NCI-H748 treated with DMSO at 0.1 percent for 48 hours (cell line): ENCODE results near the gene KCND1.
A peak's percentile ranks its signal among the peaks of the same experiment; 100 is the strongest.
"Not testable (repeated sequence)": the region's sequence is repeated elsewhere in the genome, so short reads cannot be mapped to it uniquely, and the experiment has no call there.

Source experiments
- DNase-seq: peaks from one replicate; lab custom pipeline; 2025; lab: John Stamatoyannopoulos, UW

The KCND1 gene

DNA sequence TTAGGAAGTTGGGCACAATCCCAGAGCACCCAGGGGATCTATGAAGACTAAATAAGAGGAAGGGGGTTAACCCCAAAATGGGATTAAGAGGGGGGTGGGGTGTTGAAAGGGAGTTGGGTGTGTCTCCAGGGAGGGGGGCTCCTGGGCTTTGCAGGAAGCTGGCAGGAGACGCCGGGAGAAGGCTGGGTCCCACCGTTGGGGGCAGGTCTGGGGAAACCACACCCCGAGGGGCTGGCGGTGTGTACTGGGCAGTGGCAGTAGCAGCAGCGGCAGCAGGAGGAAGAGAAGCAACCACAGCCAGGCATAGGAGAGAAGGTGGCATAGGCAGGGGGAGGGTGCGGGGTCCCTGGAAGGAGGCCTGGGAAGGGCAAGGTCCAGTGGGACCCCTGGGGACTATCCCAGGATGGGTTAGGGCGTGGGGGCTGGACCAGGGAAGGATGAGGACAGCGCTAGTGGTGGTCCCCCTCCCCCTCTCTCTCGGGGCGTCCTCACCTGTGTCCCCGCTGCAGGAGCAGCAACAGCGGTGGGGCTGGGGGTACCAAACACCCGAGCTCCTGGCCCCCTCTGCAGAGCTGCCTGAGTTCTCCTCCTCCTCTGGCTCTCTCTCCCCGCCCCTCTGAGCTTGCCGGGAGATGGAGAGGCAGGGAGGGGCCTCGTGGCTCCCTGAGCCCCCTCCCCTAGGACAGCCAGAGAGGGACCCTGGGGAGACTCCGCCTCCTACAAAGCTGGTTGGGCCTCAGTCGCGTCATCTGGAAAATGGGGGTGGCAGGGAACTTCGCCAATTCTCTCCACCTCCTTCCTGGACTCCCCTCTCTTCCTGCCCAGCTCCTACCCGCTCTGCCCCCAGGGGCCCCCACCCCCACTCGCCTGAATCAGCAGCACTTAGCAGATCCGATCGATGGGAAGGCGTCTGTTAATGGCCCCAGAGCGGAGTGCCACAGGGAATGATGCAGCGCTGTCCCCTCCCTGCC, at the start of gene KCND1:
Gene KCND1, minus strand, starts transcription at position 596 of the 971 bp plus-strand sequence. CDS start 1,573 bp downstream, outside the sequence.
- peak; percentile 2 for DNase-seq

DNA sequence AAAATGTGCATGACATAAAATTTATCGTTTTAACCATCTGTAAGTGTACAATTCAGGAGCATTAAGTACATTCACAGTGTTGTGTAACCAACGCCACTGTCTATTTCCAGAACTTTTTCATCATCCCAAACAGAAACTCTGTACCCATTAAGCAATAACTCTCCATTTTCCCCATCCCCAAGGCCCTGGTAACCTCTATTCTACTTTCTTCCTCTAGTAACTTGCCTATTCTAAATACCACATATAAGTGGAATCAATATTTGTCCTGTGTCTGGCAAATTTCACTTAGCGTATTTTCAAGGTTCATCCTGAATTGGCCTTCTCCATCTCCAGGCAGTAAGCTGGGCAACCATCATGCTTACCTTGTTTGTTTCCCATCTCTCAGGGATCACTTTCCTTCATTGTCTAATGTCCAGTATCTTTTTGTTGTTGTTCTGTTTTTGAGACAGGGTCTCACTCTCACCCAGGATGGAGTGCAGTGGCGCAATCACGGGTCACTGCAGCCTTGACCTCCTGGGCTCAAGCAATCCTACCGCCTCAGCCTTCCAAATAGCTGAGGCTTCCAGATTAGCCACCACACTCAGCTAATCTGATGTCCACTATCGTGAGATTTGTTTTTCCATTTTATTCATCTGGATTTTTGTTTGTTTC, 48.1 kb upstream of the KCND1 start:
- DNase-seq, result no peak

DNA sequence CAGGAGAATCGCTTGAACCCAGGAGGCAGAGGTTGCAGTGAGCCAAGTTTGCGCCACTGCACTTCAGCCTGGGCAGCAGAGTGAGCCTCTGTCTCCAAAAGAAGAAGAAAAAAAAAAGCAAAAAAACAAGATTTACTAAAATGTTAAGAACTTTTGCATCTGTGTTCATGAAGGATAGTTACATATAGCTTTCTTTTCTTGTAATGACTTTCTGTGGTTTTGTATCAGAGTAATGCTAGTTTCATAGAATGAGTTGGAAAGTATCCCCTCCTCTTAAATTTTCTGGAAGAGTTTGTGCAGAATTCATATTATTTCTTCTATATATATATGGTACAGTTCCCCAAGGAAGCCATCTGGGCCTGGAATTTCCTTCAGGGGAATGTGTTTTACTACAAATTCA, 47.4 kb upstream of the KCND1 start:
- DNase-seq, result no peak

DNA sequence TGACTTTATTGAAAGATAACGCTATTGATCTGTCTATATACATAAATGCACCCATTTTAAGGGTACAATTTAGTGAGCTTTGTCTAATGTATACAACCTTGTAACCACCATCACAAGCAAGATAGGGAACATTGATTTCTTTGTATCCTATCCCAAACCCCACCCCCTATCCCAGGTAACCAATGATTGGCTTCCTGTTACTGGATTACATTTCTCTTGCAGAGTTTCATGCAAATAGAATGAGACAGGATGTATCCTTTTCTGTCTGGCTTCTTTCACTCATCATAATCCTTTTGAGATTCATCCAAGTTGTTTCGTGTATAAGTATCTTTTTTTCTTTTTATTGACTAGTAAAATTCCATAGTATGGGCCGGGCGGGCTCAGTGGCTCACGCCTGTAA, 32.1 kb upstream of the KCND1 start:
- no peak for DNase-seq

DNA sequence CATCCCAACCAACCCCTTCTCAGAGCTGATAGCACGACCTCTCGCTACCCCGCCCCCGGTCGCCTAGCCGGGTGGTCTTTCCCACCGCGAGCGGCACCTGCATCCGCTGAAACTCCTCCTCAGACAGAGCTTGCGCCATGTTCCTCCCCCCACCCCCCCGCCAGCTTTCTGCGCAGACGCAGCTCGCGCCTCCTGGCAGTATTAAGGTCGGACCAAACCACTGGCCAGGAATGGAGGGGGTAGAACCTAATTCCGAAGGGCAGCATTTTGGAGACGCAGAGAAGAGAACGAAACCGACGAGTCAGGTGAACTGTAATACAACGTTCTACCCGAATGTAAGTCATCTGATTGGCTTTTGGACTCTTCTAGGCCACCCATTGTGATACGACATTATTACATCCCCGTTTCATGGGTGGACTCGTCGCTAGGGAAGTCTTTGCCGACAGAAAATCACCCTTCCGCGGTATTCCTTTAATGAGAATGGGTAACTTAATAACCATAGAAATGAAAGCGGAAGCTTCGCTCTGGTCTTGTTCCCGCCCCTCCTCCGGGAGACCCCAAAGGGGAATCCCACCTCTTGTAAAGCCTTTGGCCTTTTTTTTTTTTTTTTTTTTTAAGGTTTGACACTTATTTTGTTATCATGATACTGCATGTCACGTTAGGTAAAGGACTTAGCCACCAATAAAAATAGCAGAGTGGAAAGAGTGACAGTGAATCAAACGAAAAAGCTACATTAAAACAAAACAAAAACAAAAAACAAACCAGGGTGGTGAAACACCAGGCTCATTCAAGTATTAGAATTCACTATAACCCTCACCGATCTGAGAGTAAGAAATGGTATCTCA, 30.7 kb upstream of the KCND1 start, which contains the start of gene GRIPAP1:
Gene GRIPAP1, minus strand, starts transcription at position 174 of the 845 bp plus-strand sequence. Its CDS starts 35 bp downstream, at position 139.
- DNase-seq, result peak; percentile 64

DNA sequence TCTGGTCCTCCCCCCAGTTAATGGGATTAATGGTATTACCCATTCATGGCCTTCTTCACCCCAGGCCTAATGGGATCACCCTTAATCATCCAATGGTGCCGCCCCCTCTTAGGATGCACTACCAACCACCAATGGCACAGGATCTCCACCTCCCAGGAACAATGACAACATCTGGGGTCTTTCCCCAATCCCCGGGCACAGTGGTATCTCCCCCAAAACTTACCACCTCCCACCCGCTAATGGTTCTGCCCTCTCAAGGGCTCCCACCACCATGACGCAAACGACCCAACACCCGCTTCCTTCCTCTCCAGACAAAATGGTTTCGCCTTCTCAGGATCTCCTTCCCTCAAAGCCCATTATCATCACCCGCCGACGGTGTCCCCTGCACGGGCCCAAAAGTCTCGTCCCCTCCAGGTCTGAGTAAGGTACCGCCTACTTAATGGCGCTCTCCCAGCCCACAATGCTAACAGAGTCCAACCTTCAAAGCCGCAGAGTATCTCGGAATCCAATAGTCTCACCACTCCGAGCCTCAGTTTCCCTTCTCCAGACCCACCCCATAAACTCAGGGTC, 30.0 kb upstream of the KCND1 start:
- no peak for DNase-seq

DNA sequence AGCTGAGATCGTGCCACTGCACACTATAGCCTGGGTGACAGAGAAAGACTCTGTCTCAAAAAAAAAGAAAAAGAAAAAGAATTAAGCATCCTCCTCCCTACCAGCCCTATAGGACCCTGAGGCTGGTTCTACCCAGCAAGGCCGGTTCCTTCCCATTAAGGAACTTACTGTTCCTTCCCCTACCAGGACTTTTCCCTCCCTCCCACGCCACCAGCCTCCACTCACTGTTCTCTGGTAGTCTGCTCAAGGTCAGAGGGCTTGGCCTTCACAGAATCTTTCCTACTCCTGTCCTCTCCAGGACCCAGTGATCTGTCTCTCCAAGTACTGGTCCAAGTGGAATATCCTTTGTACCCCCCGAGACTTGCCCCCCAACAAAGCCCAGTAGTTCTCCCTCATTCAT, 29.0 kb upstream of the KCND1 start:
- DNase-seq, result no peak

DNA sequence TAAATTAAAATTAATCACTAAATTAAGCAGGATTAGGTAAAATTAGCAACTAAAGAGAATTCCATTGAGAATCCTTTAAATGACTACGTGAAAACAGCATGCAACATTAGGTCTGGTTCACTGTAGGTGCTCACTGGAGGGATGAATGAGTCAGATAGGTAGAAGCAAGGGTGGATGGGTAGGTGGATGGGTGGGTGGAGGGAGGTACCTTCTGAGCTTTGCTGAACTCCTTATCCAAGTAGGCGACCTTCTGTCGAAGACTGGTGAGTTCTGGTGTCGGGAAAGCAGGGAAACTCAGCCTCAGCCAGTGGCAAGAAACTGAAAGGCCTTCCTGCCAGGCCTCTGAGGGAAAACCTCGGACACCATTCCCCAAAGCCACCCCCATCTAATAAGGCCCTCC, 27.4 kb upstream of the KCND1 start:
- no peak for DNase-seq

DNA sequence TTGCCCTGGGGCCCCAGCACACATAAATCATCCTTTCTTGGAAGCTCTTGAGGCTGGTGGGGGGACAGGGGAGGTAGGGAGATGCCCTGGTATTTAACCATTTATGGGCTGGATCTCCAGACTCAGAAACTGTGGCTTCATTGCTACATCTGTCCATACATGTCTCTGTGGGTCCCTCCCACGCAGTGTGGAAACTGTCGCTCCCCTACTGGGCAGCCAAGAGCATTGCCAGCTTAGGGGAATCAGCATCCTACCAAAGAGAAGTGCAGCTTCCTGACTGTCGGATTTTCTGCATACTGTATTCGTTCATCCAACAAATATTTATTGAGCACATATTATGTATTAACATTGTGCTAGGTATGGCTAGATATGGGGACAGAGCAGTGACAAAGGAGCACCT, 26.7 kb upstream of the KCND1 start:
- DNase-seq, result no peak

DNA sequence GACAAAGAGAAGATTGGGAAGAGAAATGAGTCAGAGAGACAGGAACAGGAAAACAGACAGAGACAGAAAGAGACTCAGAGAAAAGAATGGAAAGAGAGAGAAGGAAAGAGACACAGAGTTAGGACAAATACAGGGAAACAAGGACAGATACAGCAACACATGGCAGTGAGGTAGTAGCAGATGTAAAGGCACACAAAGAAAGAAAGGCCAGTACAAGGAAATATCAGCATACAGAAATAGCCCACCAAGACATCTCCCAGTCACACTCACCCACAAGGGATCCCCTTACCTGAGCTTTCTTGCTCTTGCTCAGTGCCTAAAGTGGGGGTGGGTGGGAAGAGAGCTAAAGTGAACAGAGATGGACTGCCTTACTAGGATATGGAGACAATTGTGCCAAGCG, 26.2 kb upstream of the KCND1 start:
- no peak for DNase-seq

DNA sequence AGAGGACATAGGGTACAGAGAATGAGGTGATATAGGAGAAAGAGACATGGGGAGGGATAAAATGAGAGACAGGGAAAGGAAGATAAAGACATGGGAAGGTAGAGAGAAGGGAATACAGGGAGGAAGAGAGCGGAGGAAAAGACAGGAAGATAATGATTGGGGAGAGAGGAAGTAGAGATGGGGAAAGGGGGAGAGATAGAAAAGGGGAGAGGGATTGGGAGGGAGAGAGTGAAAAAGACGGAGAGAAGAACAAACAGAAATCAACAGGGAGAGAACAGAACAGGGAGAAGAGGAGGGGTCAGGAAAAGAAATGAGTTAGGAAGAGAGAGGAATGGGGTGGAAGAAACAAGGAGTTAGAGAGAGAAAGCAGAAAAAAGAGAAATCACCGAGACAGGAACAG, 25.8 kb upstream of the KCND1 start:
- no peak for DNase-seq

DNA sequence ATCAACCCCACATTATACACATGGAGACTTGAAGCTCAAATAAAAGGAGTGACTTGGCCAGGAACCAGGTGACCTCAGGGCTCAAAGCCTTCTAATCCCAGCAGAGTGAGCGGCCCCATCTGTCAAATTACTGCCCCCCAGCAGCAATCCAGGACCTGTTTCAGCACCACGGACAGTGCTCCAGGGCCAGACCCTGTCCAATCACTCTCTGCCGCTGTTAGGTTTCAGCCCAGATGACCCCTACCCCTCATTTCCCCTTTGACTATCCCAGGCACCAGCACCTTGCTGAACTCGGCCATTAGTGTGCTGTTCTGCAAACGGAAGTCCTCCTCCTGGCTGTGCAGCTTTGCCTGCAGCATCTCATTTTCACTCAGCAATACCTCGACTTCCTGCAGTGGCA, 25.3 kb upstream of the KCND1 start:
- no peak for DNase-seq

DNA sequence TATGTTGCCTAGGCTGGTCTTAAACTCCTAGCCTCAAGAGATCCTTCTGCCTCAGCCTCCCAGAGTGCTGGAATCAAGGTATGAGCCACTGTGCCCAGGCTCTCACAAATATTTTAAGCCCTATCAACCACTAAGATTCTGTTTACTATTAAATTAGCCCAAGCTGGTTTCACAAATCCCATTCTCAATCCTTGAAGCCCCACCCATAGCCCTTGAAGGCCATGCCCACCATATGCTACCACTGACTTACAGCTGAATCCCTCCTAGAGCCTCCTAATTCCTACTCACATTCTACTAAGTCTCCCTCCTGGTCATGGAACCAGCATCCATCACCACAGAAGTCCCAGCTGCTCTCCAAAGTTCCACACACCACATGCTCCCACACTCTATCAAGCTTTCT, 20.7 kb upstream of the KCND1 start:
- no peak for DNase-seq

DNA sequence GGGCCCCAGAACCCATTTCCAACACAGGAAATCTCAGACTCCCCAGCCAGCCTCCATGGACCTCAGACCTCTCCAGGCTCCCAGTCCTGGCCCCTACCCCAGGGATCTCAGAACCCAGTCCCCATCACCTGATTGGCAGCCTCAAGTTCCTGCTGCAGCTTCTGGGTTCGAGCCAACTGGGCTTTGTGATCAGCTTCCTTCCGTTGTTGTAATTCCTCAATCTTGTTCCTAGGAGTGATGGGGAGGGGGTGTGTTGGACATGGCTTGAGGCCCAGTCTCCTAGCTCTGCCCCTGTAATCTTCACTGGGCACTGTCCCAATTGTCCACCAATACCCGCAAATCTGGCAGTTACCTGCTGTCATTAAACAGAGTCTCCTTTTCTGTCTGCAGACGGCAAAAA, 17.8 kb upstream of the KCND1 start:
- DNase-seq, result no peak

DNA sequence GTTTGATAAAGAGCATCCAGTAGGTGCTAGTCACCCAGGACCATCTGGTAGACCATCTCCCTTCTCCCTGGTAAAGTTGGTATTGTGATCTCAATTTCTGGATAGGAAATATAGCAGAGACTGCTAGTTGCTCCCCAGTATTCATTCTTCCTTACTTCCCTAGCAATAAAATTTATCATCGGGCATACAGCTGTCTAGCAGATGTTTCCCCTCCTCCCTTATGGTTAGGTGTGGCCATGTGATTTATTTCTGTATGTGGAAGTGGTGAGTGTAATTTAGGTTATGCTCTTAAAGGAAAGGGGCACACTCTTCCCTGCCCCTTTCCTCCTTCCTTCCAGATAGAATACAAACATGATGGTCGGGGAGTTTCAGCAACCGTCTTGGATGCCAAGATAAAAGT, 12.3 kb upstream of the KCND1 start:
- no peak for DNase-seq

DNA sequence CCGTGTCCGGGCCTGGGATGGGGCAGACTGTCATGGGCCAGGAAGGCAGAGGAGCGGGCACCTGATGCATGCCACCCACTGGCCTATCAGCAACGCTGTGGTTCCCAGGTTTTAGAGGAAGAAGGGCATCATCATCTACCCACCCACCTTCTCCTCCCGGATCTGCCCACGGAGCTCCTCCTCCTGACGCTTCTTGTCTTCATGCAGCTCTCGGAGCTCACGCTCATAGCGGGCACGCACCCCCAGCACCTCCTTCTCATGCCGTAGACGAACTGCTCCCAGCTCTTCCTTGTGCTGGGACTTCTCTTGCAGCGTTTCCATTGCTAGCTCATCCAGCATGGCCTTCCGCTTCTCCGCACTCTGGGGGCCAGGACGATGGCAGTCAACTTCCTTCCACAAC, 11.4 kb upstream of the KCND1 start:
- no peak for DNase-seq

DNA sequence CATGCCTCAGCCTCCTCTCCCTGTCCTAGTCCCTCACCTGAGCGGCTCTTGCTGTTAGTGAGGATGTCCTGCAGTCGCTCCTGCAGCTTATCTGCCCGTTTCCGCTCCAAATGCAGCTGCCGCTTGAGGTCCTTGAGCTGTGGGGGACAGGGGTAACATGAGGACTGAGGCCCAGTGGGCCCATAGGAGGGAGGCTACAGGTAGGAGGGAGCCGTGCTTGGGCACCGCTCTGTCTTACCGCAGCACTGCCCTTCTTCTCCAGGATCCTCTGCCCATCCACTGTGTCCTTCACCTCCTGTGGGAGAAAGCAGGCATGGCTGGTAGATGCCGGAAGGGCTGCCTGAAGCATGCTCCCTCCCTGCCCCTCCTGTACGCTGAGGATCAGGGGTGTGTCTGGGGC, 9.5 kb upstream of the KCND1 start:
- DNase-seq, result no peak

DNA sequence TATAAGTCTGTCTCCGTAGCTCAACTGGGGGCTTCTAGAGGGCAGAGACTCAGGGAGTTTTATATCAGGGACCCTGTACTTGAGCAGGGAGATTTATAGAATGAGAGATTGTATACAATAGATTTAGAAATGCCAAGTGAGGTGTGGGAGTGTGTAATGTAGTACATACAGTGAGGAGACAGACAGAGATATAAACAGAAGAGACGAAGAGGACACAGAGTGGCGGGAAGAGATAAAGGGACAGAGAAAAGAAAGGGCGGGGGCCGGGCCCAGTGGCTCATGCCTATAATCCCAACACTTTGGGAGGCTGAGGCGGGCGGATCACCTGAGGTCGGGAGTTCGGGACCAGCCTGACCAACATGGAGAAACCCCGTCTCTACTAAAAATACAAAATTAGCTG, 8.7 kb upstream of the KCND1 start:
- DNase-seq, result not testable (repeated sequence)

DNA sequence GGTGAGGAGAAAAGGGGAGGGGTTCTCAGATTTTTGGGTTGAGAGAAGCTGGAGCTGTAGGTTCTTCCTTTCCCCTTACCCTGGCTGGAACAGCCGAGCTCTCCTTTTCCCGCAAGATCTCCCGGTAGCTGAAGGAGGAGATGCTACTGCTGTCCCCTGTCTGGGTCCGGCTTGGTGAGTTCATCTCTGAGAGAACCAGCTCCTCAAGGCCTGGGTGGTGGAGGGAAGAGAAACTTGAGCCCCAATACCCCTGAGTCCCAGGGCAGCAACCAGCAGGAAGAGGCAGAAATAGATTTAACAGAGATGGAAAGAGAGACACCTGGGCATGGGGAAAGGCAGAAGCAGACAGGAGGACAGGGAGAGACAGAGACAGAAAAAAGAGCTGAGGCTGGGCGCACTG, 6.6 kb upstream of the KCND1 start:
- DNase-seq, result no peak

DNA sequence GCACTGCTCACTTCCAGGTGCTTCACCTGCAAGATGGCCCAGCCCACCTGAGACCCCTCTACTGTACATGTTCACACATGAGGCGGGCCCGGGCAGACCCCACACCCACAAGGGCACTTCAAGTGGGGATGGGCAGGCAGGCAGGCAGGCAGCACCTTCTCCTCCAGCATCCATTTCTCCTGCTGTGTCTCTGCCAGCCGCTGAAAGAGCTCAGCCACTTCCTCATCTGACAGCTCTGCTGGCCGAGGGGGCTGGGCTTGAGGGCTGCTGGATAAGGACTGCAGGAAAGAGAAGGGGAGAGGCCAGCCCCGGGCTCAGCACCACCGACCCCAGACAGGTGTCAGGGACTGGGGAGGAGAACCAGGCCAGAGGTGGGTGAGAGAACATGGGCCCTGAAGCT, 4.4 kb upstream of the KCND1 start:
- DNase-seq, result no peak

DNA sequence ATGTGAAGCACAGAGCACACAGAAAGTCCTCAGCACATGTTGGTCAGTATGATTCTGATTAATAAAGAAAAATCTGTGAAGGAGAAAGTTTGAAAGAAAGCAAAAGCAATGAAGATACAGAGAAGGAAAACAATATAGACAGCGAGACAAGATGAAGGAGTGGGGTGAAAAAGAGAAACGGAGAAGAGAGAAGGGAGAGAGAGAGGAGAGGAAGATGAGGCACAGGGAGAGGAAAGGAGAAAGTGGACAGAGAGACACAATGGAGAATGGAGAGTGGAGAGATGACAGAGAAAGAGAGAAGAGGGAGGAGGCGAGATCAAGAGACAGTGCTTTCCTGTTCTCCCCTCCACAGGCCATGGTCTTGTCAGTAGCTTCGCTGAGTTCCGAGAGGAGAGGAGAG, 3.9 kb upstream of the KCND1 start:
- DNase-seq, result no peak

DNA sequence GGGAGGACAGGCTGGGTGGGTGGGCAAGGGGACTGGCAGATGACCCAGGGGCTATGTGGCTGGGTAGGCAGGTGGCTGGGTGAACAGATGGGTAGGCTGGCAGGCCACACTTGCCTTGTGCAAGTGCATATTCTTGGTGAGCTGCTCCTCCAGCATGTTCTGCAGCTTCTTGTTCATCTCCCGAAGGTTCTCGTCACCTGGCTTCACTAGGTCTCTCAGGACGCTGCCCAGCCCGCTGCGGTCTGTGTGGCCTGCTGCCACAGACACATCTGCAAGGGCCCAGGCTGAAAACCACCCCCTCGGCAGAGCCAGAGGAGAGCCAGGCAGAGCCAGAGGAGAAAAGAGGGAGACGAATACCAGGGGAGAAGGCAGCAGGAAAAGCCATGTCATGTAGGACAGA, 3.4 kb upstream of the KCND1 start:
- DNase-seq, result no peak
